T-helper 2 cell treated with Interferon-gamma antibody and Interleukin-4, amounts not matched to agents 100 ng/mL and 5 ng/mL, for 36 hours (primary cell): Measurements from ENCODE around the gene PHLPP1. TPM values are rescaled to one million over a fixed set of nuclear protein-coding genes. Genes with fewer than 3 reads are reported as not detected.
"Not testable (repeated sequence)": the region's sequence is repeated elsewhere in the genome, so short reads cannot be mapped to it uniquely, and the experiment has no call there.

ENCODE experiments used
- intact Hi-C: fragments of 100-400 bp; cut with micrococcal nuclease; formaldehyde crosslinking; loops from one replicate; pipeline ENCODE4 v1.15.1; 2023
- total RNA-seq: library from RNA; stranded (reverse); gene quantifications from 2 replicates; pipeline ENCODE4 v1.2.3, GENCODE V29; 2022

PHLPP1 gene
- total RNA-seq = 12.7 and 17.7 TPM in 2 replicates

GRCh38 chr18:62715436-62715758, at the start of gene PHLPP1:
Gene PHLPP1, plus strand, starts transcription at chr18:62715541. Its CDS starts 143 bp downstream, at chr18:62715684.
- intact Hi-C loops = loop anchor here (1.0 to 5.0 kb wide), 14 partner anchors 69 to 707 kb away; partner anchors contain the start of genes KDSR, PIGN, RELCH and TNFRSF11A

- intact Hi-C loops = no loop called here
Observed at GRCh38 chr18:62669225-62669624, 46.1 kb upstream of the PHLPP1 start.

GRCh38 chr18:62670573-62670972, 44.8 kb upstream of the PHLPP1 start:
- intact Hi-C loops = no loop called here

- intact Hi-C loops = no loop called here
Observed at GRCh38 chr18:62672600-62672999, 42.7 kb upstream of the PHLPP1 start.

- intact Hi-C loops = no loop called here
Observed at GRCh38 chr18:62678847-62679485, 36.4 kb upstream of the PHLPP1 start.

- intact Hi-C loops = no loop called here
Observed at GRCh38 chr18:62682371-62682770, 33.0 kb upstream of the PHLPP1 start.

- intact Hi-C loops = no loop called here
Observed at GRCh38 chr18:62683935-62684334, 31.4 kb upstream of the PHLPP1 start.

- intact Hi-C loops = no loop called here
Observed at GRCh38 chr18:62688743-62689317, 26.5 kb upstream of the PHLPP1 start.

- intact Hi-C loops = no loop called here
Observed at GRCh38 chr18:62690236-62690815, 25.0 kb upstream of the PHLPP1 start.

GRCh38 chr18:62693659-62694058, 21.7 kb upstream of the PHLPP1 start:
- intact Hi-C loops = no loop called here

- intact Hi-C loops = no loop called here
Observed at GRCh38 chr18:62697636-62698035, 17.7 kb upstream of the PHLPP1 start.

- intact Hi-C loops = no loop called here
Observed at GRCh38 chr18:62702259-62702658, 13.1 kb upstream of the PHLPP1 start.

- intact Hi-C loops = not testable (repeated sequence)
Observed at GRCh38 chr18:62706879-62707278, 8.5 kb upstream of the PHLPP1 start.

GRCh38 chr18:62709908-62710307, 5.4 kb upstream of the PHLPP1 start:
- intact Hi-C loops = not testable (repeated sequence)

GRCh38 chr18:62710417-62710816, 4.9 kb upstream of the PHLPP1 start:
- intact Hi-C loops = no loop called here

- intact Hi-C loops = no loop called here
Observed at GRCh38 chr18:62711781-62712180, 3.6 kb upstream of the PHLPP1 start.

GRCh38 chr18:62713651-62714247, 1.6 kb upstream of the PHLPP1 start:
- intact Hi-C loops = loop anchor here (2.0 kb wide), 3 partner anchors 131 to 653 kb away; partner anchors contain the start of gene KDSR

- intact Hi-C loops = loop anchor here (1.0 to 5.0 kb wide), 14 partner anchors 69 to 707 kb away; partner anchors contain the start of genes KDSR, PIGN, RELCH and TNFRSF11A
Observed at GRCh38 chr18:62714671-62715435, 488 bp upstream of the PHLPP1 start.

- intact Hi-C loops = loop anchor here (1.0 to 5.0 kb wide), 14 partner anchors 68 to 706 kb away; partner anchors contain the start of genes KDSR, PIGN, RELCH and TNFRSF11A
Observed at GRCh38 chr18:62715759-62716615, 646 bp downstream of the PHLPP1 start.

- intact Hi-C loops = loop anchor here (5.0 kb wide), 4 partner anchors 134 to 486 kb away; partner anchors contain the start of gene TNFRSF11A
Observed at GRCh38 chr18:62716619-62717168, 1.4 kb downstream of the PHLPP1 start.
